GM12891 (cell line): Measurements from ENCODE around the gene KCNQ1OT1.

Source experiments
- PAX5 ChIP-seq: IDR thresholded peaks from 2 replicates; pipeline ENCODE4 v1.6.1; 2011; ENCODE audit warnings: low read length, moderate library complexity, mild to moderate bottlenecking; ENCODE audit not compliant: insufficient read depth, severe bottlenecking
- POLR2A ChIP-seq: IDR thresholded peaks from 2 replicates; pipeline ENCODE4 v1.6.1; 2011; ENCODE audit warnings: low read depth, low read length, control low read depth
- POLR2AphosphoS5 ChIP-seq: IDR thresholded peaks from 2 replicates; pipeline ENCODE4 v1.6.1; 2011; ENCODE audit warnings: low read depth, low read length, control low read depth
- TAF1 ChIP-seq: IDR thresholded peaks from 2 replicates; pipeline ENCODE4 v1.6.1; 2011; ENCODE audit warnings: low read depth, low read length, control low read depth

DNA sequence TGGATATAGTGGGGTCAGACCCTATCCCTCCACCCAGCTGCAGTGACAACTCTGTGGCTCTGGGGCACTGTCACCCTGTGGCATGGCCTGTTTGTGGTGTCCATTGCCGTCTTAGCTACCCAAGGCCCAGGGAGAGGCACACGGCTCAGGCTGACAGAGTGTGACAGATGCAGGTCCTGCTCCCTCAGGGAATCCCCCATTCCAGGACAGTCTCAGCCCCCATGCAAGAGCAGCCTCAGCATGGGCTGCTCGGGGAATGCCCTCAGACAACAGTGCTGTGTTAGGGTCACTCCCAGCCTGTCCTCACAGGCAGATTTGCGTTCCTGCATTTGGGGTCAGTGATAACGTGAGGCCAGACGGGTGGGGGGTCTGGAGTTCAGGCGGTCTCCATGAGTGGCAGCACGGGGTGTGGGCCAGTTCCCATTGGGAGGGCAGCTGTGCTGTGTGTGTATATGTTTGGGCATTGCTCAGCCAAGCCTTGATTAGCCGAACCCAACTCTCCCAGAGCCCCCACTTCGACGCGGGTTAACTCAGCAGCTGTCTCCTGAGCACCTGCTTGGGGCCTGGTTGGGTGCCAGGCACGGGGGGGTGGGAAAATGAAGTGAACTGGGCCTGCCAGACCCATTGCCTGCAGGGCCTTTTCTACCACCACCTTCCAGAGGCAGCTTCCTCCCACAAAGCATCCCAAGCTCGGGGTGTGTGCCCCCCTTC lies 5.3 kb upstream of the KCNQ1OT1 start:
- TF ChIP-seq POLR2AphosphoS5 (no peak), POLR2A (no peak), TAF1 (no peak), PAX5 (no peak)
